ENCODE data around the gene HOXD1.

GRCh38 chr2:176211110-176211509 lies 22.6 kb downstream of the HOXD1 start:
- TF ChIP-seq, protein P1, sequence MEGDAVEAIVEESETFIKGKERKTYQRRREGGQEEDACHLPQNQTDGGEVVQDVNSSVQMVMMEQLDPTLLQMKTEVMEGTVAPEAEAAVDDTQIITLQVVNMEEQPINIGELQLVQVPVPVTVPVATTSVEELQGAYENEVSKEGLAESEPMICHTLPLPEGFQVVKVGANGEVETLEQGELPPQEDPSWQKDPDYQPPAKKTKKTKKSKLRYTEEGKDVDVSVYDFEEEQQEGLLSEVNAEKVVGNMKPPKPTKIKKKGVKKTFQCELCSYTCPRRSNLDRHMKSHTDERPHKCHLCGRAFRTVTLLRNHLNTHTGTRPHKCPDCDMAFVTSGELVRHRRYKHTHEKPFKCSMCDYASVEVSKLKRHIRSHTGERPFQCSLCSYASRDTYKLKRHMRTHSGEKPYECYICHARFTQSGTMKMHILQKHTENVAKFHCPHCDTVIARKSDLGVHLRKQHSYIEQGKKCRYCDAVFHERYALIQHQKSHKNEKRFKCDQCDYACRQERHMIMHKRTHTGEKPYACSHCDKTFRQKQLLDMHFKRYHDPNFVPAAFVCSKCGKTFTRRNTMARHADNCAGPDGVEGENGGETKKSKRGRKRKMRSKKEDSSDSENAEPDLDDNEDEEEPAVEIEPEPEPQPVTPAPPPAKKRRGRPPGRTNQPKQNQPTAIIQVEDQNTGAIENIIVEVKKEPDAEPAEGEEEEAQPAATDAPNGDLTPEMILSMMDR (conservative IDR thresholded peaks at IDR 0.05), result no peak
- no peak for TF ChIP-seq EZH2 (IDR thresholded peaks at IDR 0.05; ENCODE audit: low read depth)
